GDM1 (cell line): ENCODE measurements around the gene PLEKHM3.
"Not testable (repeated sequence)": the region's sequence is repeated elsewhere in the genome, so short reads cannot be mapped to it uniquely, and the experiment has no call there.

Experiments
- DNase-seq: peaks from one replicate; lab custom pipeline; 2025; lab: John Stamatoyannopoulos, UW

Gene PLEKHM3

DNA sequence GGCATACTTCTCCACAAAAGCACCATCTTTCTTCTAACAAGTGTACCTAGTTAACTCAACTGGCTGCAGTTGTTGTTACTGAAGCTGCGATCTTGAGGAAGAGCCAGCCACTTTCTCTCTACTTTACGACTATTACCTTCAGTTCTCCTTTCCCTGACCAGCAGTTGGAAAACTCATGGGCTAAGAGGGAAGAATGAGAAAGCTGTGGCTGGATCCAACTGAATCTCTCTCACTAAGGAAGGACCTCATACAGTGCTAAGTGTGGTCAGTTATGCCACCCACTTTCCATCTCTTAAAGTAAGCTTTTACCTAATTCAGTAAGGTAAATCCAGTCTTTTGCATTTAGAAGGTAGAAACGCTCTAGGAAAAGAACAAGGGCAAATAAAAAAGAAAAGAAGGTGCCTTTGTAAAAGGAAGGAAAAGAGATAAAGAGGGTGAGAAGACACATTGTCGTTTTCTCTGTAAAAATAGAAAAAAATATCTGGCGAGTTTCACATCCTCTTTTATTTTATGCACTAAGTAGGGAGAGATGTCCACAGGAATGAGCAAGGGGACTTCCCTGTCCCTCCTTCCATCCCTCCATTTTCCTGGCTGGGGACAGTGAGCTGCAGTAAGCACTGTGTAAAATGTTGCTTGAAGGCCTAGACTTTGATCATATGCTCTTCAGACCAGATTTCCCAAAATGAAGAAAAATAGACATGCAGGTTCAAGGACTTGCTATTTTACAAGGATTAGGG, 73.4 kb downstream of the PLEKHM3 start:
- no peak for DNase-seq

DNA sequence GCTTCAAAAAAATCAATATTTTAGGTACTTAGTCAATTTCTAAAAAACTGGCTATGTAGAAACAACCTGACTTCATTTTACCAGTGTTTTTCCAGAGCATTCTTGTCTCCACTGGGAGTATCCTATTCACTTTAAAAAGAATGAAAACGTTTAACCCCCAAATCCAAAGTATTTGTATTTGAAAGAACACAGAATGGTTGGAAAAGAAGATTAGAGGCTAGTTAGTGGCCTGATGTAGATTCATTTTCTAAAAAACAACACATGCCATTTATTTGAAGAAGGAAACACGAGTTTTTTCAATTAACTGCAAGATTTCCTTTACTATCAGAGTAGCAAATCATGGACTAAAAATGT, 74.6 kb downstream of the PLEKHM3 start:
- no peak for DNase-seq

DNA sequence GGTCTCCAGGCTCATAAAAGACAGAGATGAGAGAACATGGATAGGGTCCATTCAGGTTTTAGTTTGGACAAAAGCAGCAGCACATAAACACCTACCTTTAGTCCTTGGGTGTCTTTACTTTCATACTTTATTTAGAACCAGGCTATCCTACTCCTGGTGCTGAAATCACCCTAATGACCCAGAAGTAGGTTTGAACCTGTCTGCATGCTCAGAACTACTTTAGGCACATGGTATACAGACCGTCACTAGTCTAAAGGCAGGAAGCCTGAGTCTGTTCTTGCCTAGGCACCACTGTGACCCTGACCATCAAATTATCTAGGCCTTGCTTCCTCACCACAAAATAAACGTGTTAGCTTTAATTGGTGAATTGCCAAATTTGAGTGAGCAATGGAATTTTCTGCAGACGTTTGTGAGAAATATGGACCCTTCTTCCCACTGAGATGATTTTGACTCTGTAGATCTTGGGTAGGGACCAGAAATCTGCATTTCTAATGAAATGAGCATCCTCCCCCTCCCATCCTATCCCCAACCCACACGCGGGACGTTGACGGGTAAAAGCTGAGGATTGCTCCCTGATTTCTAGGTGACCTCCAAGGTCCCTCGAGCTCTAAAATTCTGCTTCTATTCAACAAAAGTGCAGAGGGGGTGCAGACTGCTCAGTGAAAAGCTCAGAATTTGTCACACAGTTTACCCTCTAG, 75.1 kb downstream of the PLEKHM3 start:
- DNase-seq, result no peak

DNA sequence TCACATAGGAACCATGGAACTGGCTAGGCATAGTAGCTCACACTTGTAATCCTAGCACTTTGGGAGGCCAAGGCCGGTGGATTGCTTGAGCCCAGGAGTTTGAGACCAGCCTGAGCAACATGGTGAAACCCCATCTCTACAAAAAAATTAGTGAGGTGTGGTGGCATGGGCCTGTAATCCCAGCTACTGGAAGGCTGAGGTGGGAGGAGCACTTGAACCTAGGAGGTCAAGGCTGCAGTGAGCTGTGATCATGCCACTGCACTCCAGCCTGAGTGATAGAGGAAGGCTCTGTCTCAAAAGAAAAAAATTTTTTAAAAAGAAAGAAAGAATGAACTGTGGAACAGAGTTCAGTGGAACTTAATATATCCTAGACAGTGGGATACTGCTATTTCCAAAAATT, 76.1 kb downstream of the PLEKHM3 start:
- not testable (repeated sequence) for DNase-seq

DNA sequence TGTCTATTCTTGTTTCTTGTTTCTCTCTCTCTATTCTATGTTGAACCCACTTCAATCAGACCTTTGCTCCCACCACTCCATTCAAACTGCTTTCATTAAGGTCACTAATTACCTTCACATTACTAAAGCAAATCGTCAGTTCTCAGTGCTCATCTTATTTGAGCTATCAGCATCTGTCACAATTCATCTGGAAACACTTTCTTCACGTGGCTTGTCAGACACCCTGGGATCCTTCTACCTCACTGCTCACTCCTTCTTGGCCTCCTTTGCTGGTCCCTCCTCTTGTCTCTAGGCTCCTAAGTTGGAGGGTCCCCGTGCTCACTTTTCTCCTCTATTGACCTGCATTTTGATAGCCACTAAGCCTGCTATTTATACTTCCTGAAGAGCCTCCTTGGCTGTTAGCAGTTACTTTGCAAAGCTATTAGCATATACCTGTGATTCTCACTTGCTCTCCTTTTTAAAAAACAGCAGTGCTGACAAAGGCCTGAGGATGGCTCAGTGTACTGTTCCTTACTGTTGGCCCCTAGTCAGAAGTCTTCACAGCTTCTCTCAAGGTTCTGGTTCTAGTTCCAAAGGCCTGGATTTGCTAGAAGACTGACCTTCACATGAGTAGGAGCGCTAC, 80.2 kb downstream of the PLEKHM3 start:
- no peak for DNase-seq

DNA sequence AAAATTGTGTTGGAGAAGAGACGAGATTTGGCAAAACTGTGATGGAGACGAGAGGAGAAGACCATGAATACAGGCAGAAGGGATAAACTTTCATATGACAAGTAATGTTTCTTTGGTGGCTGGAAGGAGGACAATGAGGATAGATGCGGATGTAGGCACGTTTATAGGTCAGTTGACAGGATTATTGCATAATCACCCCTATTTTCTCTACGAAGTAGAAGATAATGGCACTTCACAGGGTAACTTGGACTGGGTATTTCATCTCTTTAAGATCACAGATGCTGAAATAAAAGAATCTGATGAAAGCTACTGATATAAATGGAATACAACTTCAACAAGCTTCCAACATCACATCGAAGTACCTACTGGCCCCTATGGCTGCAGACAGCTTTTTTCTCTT, 81.0 kb downstream of the PLEKHM3 start:
- DNase-seq, result no peak

DNA sequence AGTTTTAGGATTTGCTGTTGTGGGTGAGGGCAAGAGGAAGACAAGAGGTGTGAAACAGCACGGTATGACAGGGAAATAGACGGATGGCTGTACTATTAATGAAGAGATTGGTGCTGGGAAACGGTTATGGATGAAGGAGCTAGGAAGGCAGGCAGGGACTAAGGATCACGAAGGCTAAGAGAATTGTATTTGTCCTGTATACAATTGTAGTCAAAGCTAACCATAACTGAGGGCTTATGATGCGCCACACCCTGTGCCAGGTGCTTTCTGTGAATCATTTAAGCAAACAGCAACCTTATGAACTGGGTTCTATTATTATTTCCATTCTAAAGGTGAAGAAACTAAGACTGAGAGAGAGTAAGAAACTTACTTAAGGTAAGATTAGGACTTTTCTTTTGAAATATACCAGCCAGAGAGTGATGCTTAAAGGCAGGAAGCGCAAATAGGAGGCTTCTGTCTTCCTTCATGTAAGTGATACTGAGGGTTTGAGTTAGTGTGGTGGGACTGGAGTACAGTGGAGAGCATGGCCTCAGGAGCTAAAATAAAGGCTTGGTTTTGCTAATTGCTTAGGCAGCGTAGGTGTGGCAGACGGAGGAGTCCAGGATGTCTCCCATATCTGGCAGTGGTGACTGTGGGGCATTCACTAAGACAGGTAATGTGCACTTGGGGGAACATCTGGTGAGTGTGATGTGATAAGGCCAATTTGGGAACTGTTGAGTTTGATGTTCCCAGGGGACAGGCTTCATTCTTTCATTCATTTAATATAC, 85.8 kb downstream of the PLEKHM3 start:
- no peak for DNase-seq

DNA sequence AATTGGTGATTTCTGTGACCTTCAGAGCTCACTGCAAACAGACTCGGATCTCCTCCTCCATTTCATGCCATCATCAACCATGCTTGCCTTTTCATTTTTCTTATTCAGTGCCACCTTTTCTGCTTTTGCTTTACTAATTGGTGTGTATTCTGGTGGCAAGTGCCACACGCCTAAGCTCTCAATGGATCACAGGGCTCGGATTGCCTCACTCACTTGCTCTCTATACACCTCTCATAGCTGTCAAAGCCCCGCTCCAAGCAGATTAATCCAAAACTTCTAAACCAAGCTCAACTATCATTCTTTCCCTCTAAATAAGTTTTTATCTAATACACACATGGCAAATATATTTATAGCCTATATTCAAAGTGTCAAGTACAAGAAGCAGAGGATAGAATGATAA, 86.4 kb downstream of the PLEKHM3 start:
- no peak for DNase-seq

DNA sequence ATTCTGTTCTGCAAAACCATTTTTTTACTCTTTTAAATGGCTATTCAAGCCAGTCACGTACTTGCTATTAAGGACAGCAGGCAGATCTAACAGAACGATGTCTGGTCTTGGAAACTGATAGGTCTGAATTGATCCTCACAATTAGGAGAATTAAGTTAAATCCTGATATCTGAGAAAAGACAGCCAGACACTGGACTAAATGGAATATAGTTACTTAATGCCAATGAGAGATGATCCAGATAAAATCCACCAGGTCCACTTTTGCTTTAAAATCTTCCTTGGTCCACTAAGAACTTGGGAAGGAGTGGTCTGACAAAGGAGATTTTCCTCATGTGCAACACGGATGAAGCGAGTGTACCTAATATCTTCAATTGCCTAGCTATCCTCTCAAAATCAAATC, 86.9 kb downstream of the PLEKHM3 start:
- DNase-seq, result no peak

DNA sequence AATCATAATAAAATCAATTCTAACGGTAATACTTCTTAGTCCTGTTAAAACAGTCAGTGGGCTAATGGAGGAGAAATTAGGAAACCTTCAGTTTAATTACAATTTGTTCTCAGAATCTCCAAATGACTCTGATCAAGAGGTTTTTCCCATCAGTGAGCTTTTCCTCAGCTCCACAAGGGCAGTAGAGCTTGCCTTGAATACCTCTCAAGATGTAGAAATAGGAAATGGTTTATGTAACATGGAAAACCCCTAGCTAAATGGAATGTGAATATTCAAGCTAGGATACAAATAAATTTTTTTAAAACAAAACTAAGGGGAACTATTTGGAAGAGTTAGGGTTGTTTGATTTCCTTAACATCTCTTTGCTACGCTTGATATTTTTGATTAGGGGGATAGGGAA, 87.5 kb downstream of the PLEKHM3 start:
- no peak for DNase-seq

DNA sequence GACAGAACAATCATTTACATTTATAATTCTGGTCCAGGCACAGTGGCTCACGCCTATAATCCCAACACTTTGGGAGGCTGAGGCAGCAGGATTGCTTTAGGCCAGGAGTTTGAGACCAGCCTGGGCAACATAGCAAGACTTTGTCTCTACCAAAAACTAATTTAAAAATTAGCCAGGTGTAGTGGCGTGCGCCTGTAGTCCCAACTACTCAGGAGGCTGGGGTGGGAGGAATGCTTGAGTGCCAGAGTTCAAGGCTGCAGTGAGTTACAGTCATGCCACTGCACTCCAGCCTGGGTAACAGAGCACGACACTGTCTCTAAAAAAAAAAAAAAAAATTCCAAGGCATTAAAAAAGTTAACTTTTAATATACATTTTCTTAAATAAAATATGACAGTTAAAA, 88.1 kb downstream of the PLEKHM3 start:
- no peak for DNase-seq

DNA sequence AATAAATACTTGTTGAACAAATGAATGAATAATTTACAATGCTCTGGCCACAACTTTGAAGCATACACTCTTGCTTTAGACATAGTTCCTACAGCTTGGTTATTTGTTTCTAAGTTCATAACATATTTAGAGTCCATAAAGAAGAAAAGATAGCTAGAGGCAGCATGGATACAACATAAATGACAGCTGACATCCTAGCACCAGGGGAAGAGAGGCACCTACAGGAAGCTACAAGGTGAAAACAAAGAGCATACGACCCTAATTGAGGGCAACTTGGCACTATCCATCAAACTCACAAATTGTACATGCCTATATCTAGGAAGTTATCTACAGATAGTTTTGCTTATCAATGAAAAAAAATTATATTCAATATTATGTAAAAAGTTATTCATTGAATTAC, 88.9 kb downstream of the PLEKHM3 start:
- no peak for DNase-seq

DNA sequence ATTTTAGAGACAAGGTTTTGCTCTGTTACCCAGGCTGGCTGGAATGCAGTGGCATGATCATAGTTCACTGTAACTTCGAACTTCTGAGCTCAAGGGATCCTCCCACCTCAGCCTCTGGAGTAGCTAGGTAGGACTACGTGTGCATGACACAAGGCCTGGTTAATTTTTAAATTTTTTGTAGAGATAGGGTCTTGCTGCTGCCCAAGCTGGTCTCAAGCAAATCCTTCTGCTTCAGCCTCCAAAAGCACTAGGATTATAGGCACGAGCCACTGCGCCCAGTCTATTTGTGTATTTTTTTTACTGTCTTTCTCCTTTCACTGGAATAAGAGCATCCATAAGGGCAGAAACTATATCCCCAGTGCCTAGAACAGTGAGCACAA, 89.3 kb downstream of the PLEKHM3 start:
- DNase-seq, result no peak

DNA sequence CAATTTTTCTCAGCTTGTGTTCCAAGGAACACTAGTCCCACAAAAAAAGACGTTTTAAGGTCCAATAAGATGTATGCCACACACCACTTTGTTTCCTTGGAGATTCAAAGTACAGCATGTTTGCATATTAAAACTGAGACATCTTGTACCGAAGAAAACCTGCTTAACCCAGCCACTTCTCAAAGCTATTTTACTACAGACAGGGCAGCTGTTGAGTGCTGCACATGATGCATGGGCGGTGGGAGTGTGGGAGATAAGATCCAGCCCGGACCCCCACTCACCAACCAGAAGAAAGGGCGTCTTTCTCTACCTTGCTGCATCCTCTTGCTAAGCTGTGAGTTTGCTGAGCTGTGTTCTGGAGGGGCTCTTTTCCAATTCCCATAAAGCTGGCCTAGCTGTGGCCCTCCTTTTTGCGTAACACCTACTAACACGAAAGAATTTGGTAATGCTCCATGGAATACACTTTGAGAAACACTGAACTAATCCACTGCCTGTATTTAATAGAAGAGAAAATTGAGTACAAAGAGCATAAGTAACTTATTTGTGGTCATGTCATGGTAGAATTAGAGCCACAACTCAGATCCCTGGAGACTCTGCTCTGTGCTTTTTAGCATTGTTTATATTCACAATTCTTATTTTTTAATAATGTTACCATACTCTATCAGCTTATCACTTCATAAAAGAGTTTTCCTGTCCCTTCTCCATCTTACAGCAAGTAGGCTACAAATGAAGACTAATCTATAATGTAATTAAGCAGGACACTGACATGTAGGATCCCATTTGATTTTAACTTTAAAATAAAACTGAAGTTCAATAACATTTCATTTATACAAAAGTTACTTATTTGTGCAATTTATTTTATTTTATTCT, 90.0 kb downstream of the PLEKHM3 start:
- DNase-seq, result no peak

DNA sequence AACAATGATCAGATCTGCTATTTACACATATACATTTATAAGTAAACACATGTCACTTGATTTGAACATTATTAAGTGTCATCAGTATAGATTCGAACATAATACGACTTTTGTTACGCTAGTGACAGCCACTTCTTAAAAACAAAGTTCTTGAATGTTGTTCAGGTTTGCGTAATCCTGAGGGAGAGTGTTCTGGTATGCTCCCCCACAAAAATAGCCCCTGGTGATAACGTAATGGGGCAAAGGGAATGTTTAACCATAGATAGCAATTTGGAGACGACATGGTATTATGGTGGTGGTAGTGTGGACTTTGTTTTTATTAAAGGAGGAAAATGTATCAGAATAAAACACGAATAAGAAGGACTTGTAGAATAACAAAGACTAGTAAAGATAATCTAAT, 90.6 kb downstream of the PLEKHM3 start:
- no peak for DNase-seq

DNA sequence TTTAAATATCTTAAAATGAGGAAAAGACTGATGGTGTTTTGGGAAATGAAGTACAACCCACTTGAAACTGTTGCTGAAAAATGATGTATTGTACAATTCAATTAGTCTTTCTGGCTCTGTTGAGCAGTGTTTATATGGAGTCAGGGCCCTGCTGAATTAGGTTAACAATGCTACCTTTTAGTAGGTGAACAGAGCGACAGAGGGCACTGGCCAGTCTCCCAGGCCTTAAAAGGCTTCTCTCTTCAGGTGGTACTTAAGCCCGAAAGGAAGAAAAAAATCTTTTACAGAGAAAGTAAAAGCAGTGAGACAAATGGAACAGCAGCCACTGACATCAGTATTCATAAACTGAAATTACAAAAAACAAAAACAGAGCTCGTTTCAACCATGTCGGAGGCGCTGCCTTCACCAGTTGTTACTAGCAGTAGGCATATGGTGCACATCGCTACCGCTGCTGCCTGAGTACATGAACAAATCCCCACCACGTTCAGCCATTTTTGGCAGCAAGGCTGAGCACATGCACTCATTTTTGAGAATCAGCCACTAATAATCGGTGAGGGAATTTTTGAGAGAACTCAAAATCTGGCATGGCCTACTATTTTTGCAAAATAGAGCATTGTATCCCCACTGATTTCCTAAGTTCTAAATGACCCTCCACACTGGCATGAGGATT, 91.8 kb downstream of the PLEKHM3 start:
- DNase-seq, result no peak

DNA sequence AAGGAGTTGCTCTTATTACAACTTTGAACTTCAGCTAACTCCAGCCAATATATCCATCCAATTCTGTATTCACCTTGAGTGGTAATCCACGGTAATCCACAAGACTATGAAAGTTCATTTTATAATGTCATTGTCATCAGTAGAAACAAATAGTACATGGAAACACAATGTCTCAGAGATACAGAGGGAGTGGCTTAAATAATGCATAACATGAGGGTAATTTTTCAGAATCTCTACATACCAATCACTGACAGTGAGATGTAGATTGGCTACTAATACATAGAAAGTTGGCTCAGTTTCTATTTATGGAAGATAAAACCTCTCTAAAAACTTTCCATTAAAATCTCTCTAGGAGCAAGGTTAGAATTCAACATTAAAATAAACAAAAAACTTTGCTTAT, 93.2 kb downstream of the PLEKHM3 start:
- DNase-seq, result no peak

DNA sequence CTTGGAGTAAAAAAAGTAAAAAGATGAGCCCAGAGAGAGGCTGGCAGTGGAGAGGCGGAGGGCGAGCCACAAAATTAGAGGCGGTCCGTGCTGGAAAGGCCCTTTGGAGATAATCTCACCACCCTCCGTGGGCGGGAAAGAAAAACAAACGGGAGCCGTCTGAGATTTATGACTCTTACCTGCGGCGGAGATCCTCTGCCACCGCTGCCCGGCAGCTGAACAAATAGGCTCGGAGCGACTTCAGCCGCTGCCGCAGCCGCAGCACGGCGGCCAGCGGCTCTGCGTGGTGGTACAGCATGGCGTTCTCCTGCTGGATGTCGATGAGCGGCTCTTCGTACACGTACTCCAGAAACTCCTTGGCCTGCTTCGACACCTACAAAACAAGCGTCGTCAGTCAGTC, 94.6 kb downstream of the PLEKHM3 start:
- no peak for DNase-seq

DNA sequence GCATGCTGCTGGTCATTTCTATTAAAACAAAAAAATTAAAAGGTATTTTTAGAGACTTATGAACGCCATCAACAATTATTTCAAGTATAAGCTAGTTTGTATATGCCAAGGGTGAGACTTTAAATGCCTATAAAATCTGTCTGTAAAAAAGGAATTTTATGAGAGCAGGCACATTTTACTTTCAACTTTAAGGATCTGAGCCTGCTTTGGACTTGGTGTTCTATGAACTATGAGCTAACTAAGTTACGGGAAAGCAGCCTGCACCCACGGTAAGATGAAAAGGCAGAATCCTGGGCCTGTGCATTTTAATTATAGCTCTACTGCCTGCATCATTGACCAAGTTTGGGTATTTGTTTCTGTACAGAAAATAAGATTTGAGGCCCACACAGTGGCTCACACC, 95.4 kb downstream of the PLEKHM3 start:
- no peak for DNase-seq

DNA sequence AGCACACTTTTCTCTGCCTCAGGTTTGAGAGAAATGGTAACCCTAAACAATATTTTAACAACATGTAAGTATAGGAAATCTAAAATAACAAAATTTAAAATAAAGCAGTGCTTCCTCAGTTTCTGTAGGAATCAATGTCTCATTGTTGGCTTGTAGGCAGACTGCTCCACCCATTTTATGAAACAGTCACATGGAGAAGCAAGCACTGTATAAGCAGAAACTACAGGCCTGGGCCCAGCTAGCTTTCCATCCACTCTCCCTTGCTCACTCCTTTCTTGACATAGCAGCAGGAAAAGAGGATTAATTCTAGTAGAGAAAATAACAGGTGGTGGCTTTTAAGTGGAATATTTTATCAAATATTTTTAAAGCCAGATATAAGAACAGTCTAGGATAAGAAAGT, 97.2 kb downstream of the PLEKHM3 start:
- DNase-seq, result no peak

DNA sequence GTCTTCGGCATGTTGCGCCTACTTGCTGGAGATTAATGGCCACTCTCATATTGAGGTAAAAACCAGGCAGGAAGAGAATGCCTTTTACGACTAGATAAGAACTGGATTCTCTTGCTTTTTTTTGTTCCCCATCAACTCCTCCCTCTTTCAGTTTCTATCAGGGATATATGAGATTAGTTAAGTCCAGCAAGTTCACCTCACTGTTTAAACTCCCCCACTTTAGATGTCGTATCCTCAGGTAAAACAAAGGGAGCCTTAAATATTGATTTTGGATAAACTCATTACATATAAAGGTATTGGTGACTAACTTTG, 98.4 kb downstream of the PLEKHM3 start:
- no peak for DNase-seq
